Endodermal cell (in vitro differentiated cells): ENCODE results near the gene TMEM245. TPM values are rescaled to one million over a fixed set of nuclear protein-coding genes. Genes with fewer than 3 reads are reported as not detected.

Experiments
- DNase-seq: peaks from one replicate; pipeline ENCODE4 v3.0.0-alpha.2; 2017
- H3K27ac ChIP-seq: 2 replicates; pipeline ENCODE4 v1.5.1; 2013; ENCODE audit warnings: mild to moderate bottlenecking, low read depth, low read length, moderate library complexity
- H3K27me3 ChIP-seq: 2 replicates; pipeline ENCODE4 v1.6.1; 2013; ENCODE audit warnings: mild to moderate bottlenecking, low read length, moderate library complexity; ENCODE audit not compliant: insufficient read depth, control insufficient read depth, poor library complexity, severe bottlenecking
- H3K36me3 ChIP-seq: 2 replicates; pipeline ENCODE4 v1.7.0; 2013; ENCODE audit warnings: mild to moderate bottlenecking, low read length, moderate library complexity; ENCODE audit not compliant: control insufficient read depth, insufficient read depth
- H3K4me1 ChIP-seq: one replicate; pipeline ENCODE4 v1.7.0; 2013; ENCODE audit warnings: low read length; ENCODE audit not compliant: control insufficient read depth, insufficient read depth
- H3K4me3 ChIP-seq: 2 replicates; pipeline ENCODE4 v1.5.1; 2013; ENCODE audit warnings: mild to moderate bottlenecking, low read length, moderate library complexity
- H3K9ac ChIP-seq: 2 replicates; pipeline ENCODE4 v1.6.1; 2013; ENCODE audit warnings: mild to moderate bottlenecking, low read length, moderate library complexity; ENCODE audit not compliant: poor library complexity, severe bottlenecking; ENCODE audit errors: extremely low read depth
- H3K9me3 ChIP-seq: 2 replicates; pipeline ENCODE4 v1.6.1; 2013; ENCODE audit warnings: mild to moderate bottlenecking, low read length, moderate library complexity; ENCODE audit not compliant: control insufficient read depth
- H3K27ac Mint-ChIP-seq: 2 replicates; pipeline ENCODE4 v1.8.0; 2020; ENCODE audit warnings: mixed read lengths
- H3K27me3 Mint-ChIP-seq: 2 replicates; pipeline ENCODE4 v1.8.0; 2021; ENCODE audit warnings: mild to moderate bottlenecking, mixed read lengths; ENCODE audit not compliant: insufficient read depth
- H3K36me3 Mint-ChIP-seq: 2 replicates; pipeline ENCODE4 v1.8.0; 2020; ENCODE audit warnings: low read depth, mixed read lengths
- H3K4me1 Mint-ChIP-seq: 2 replicates; pipeline ENCODE4 v1.8.0; 2020; ENCODE audit warnings: mixed read lengths
- H3K4me3 Mint-ChIP-seq: 2 replicates; pipeline ENCODE4 v1.8.0; 2020; ENCODE audit warnings: mild to moderate bottlenecking, moderate library complexity, mixed read lengths
- H3K9me3 Mint-ChIP-seq: 2 replicates; pipeline ENCODE4 v1.8.0; 2020; ENCODE audit warnings: mild to moderate bottlenecking, mixed read lengths
- CTCF ChIP-seq: fragments of 200-600 bp; sonication (generic); conservative IDR thresholded peaks from 2 replicates; pipeline ENCODE4 v1.5.0; 2021; ENCODE audit warnings: antibody characterized with exemption, mild to moderate bottlenecking
- WGBS, 2 experiments: methylation state at CpG; one replicate each; pipeline versions ENCODE4 v1.1.5 to v1.1.7; 2013; ENCODE audit warnings: missing lambda C conversion rate in 2 of 2, mixed read lengths in 1 of 2; ENCODE audit not compliant: insufficient coverage in 1 of 2, insufficient read length in 1 of 2; 5-methylcytosine and 5-hydroxymethylcytosine counted together
- total RNA-seq, 2 donors: library from RNA; stranded (reverse); fragmentation: NEBNext Ultra II Directional in 1 of 2; extraction: Animal tissue kit (Norgen Biotek cat#: 25700) in 1 of 2; gene quantifications; 2 replicates in 1 of 2; 3 replicates in 1 of 2; pipeline ENCODE4 v1.2.1, GENCODE V29; 2021

TMEM245 gene
- total RNA-seq, 2 donors from 2014 or later = 42.8 to 55.0 TPM

- DNase-seq = no peak
- H3K4me1 Mint-ChIP-seq = no peaks in the 10 kb centered on the region
- H3K27me3 Mint-ChIP-seq = peaks cover 8% of the 10 kb centered on the region
- H3K4me3 ChIP-seq = no peak overlapping the region
- H3K9me3 Mint-ChIP-seq = peaks cover 29% of the 10 kb centered on the region
- H3K27ac Mint-ChIP-seq = no peak overlapping the region
- no peak overlapping the region for H3K9ac ChIP-seq
- no peaks in the 10 kb centered on the region for H3K27me3 ChIP-seq
- TF ChIP-seq CTCF = no peak
- no peaks in the 10 kb centered on the region for H3K36me3 Mint-ChIP-seq
- no peak overlapping the region for H3K27ac ChIP-seq
- 91% methylated on average over 2 of the region's 3 CpGs; no CpG with 5 or more reads in 1 of the 2 experiments for WGBS, 2 experiments
- H3K9me3 ChIP-seq = peaks cover 16% of the 10 kb centered on the region
- H3K36me3 ChIP-seq = no peaks in the 10 kb centered on the region
- no peak overlapping the region for H3K4me3 Mint-ChIP-seq
- H3K4me1 ChIP-seq = no peaks in the 10 kb centered on the region
These were observed 31.3 kb upstream of the TMEM245 start for GRCh38 chr9:109150925-109151545.

GRCh38 chr9:109149722-109150121 is 30.0 kb upstream of the TMEM245 start:
- Mint-ChIP-seq H3K27me3 (peaks cover 6% of the 10 kb centered on the region), H3K4me3 (no peak overlapping the region), H3K9me3 (peaks cover 27% of the 10 kb centered on the region), H3K27ac (no peak overlapping the region), H3K4me1 (no peaks in the 10 kb centered on the region), H3K36me3 (no peaks in the 10 kb centered on the region)
- Histone ChIP-seq H3K4me1 (no peaks in the 10 kb centered on the region), H3K9me3 (peaks cover 16% of the 10 kb centered on the region), H3K27ac (no peak overlapping the region), H3K9ac (no peak overlapping the region), H3K27me3 (no peaks in the 10 kb centered on the region), H3K36me3 (no peaks in the 10 kb centered on the region), H3K4me3 (no peak overlapping the region)
- DNase-seq = no peak
- TF ChIP-seq CTCF = no peak
- WGBS, 2 experiments = 93% methylated on average over 3 of the region's 4 CpGs; no CpG with 5 or more reads in 1 of the 2 experiments

GRCh38 chr9:109149089-109149488 is 29.3 kb upstream of the TMEM245 start:
- H3K9me3 Mint-ChIP-seq = peaks cover 22% of the 10 kb centered on the region
- WGBS, 2 experiments = 87 to 96% methylated on average over 5 of the region's 5 CpGs
- Histone ChIP-seq H3K9me3 (peaks cover 16% of the 10 kb centered on the region), H3K27ac (no peak overlapping the region), H3K36me3 (no peaks in the 10 kb centered on the region), H3K4me3 (no peak overlapping the region), H3K9ac (no peak overlapping the region), H3K4me1 (no peaks in the 10 kb centered on the region), H3K27me3 (no peaks in the 10 kb centered on the region)
- H3K4me3 Mint-ChIP-seq = no peak overlapping the region
- no peak for DNase-seq
- H3K27me3 Mint-ChIP-seq = peaks cover 5% of the 10 kb centered on the region
- H3K4me1 Mint-ChIP-seq = peaks cover 2% of the 10 kb centered on the region
- H3K27ac Mint-ChIP-seq = no peak overlapping the region
- no peak for TF ChIP-seq CTCF
- H3K36me3 Mint-ChIP-seq = no peaks in the 10 kb centered on the region
